SU-DHL-6 (cell line): ENCODE measurements around the gene LTBP4.

ENCODE experiments used
- H2AFZ ChIP-seq: fragments of 200-600 bp; sonication (generic); 2 replicates; pipeline ENCODE4 v1.6.1; 2014; ENCODE audit warnings: low read depth, mild to moderate bottlenecking, moderate library complexity, mixed read lengths, antibody characterized with exemption, low read length; ENCODE audit not compliant: severe bottlenecking
- H3F3A ChIP-seq: fragments of 200-600 bp; shearing (Covaris generic); 2 replicates; pipeline ENCODE4 v1.6.0; 2016; ENCODE audit warnings: antibody characterized with exemption, mild to moderate bottlenecking; ENCODE audit not compliant: insufficient read depth
- H3K27ac ChIP-seq: fragments of 200-600 bp; sonication (generic); 2 replicates; pipeline ENCODE4 v1.5.1; 2016; ENCODE audit warnings: low read depth, mild to moderate bottlenecking, low read length, moderate library complexity, mixed read lengths
- H3K27me3 ChIP-seq: fragments of 200-600 bp; sonication (generic), shearing (Covaris generic); 2 replicates; pipeline ENCODE4 v1.6.0; 2014; ENCODE audit warnings: mild to moderate bottlenecking, low read length
- H3K36me3 ChIP-seq: fragments of 200-600 bp; sonication (generic); 2 replicates; pipeline ENCODE4 v1.6.1; 2014; ENCODE audit warnings: mild to moderate bottlenecking, low read length, mixed read lengths
- H3K4me2 ChIP-seq: fragments of 300-600, 200-600 bp; shearing (Covaris generic), sonication (generic); 2 replicates; pipeline ENCODE4 v1.6.0; 2014; ENCODE audit warnings: low read length, low read depth, mild to moderate bottlenecking; ENCODE audit not compliant: poor library complexity, severe bottlenecking
- H3K4me3 ChIP-seq: fragments of 200-600 bp; sonication (generic); 2 replicates; pipeline ENCODE4 v1.5.1; 2014; ENCODE audit warnings: antibody characterized with exemption, low read length, mild to moderate bottlenecking, mixed read lengths; ENCODE audit not compliant: insufficient read depth, poor library complexity, severe bottlenecking
- H3K79me2 ChIP-seq: fragments of 200-600 bp; sonication (generic); 2 replicates; pipeline ENCODE4 v1.6.1; 2014; ENCODE audit warnings: mild to moderate bottlenecking, low read length, moderate library complexity; ENCODE audit not compliant: insufficient read depth
- H3K9ac ChIP-seq: fragments of 200-600 bp; sonication (generic); 2 replicates; pipeline ENCODE4 v1.7.0; 2014; ENCODE audit warnings: mild to moderate bottlenecking, low read length
- H3K9me2 ChIP-seq: fragments of 200-600 bp; sonication (generic); replicated peaks from 2 replicates; pipeline ENCODE4 v1.6.1; 2014; ENCODE audit warnings: low read length; ENCODE audit not compliant: insufficient read depth
- H3K9me3 ChIP-seq: fragments of 200-600 bp; sonication (generic); 2 replicates; pipeline ENCODE4 v1.6.1; 2014; ENCODE audit warnings: low read length, mixed read lengths; ENCODE audit not compliant: insufficient read depth
- H4K20me1 ChIP-seq: fragments of 200-600 bp; sonication (generic); 2 replicates; pipeline ENCODE4 v1.6.1; 2014; ENCODE audit warnings: low read depth, mild to moderate bottlenecking, antibody characterized with exemption, low read length, moderate library complexity, mixed read lengths
- CTCF ChIP-seq: fragments of 200-600 bp; sonication (generic); IDR thresholded peaks from one replicate; pipeline ENCODE4 v1.5.1; 2017; ENCODE audit warnings: antibody characterized with exemption, mild to moderate bottlenecking, low read length, moderate library complexity; ENCODE audit not compliant: insufficient read depth, poor library complexity, severe bottlenecking
- EZH2phosphoT487 ChIP-seq: fragments of 200-600 bp; sonication (generic), shearing (Covaris generic); conservative IDR thresholded peaks from 2 replicates; pipeline ENCODE4 v1.6.1; 2018; ENCODE audit warnings: mild to moderate bottlenecking, antibody characterized with exemption, low read length, moderate library complexity, mixed read lengths

The LTBP4 gene

GRCh38 chr19:40585241-40585981 is 15.8 kb upstream of the LTBP4 start:
- Histone ChIP-seq H3K4me3 (no peak overlapping the region), H2AFZ (no peak overlapping the region), H3K9me3 (no peaks in the 10 kb centered on the region), H3K9me2 (no peaks in the 10 kb centered on the region), H3K79me2 (no peaks in the 10 kb centered on the region), H3K9ac (no peak overlapping the region), H3K4me2 (no peak overlapping the region), H3K27ac (no peak overlapping the region), H3F3A (no peaks in the 10 kb centered on the region), H3K36me3 (no peaks in the 10 kb centered on the region), H3K27me3 (no peaks in the 10 kb centered on the region), H4K20me1 (no peaks in the 10 kb centered on the region)
- TF ChIP-seq EZH2phosphoT487 = no peak
- TF ChIP-seq CTCF = no peak

- Histone ChIP-seq H3K9me2 (no peaks in the 10 kb centered on the region), H3K79me2 (no peaks in the 10 kb centered on the region), H4K20me1 (no peaks in the 10 kb centered on the region), H3K4me3 (no peak overlapping the region), H2AFZ (no peak overlapping the region), H3K9me3 (no peaks in the 10 kb centered on the region), H3K27ac (no peak overlapping the region), H3K36me3 (no peaks in the 10 kb centered on the region), H3K9ac (no peak overlapping the region), H3F3A (no peaks in the 10 kb centered on the region), H3K4me2 (no peak overlapping the region), H3K27me3 (no peaks in the 10 kb centered on the region)
- no peak for TF ChIP-seq CTCF
- no peak for TF ChIP-seq EZH2phosphoT487
Measured at GRCh38 chr19:40585982-40586422, 15.2 kb upstream of the LTBP4 start.

- Histone ChIP-seq H3K27me3 (no peaks in the 10 kb centered on the region), H3K27ac (no peak overlapping the region), H3K36me3 (no peaks in the 10 kb centered on the region), H3K79me2 (no peaks in the 10 kb centered on the region), H4K20me1 (no peaks in the 10 kb centered on the region), H3K9me2 (no peaks in the 10 kb centered on the region), H3K4me2 (no peak overlapping the region), H3F3A (no peaks in the 10 kb centered on the region), H3K9me3 (no peaks in the 10 kb centered on the region), H2AFZ (no peak overlapping the region), H3K9ac (no peak overlapping the region), H3K4me3 (no peak overlapping the region)
- no peak for TF ChIP-seq EZH2phosphoT487
- no peak for TF ChIP-seq CTCF
Measured at GRCh38 chr19:40586611-40587010, 14.6 kb upstream of the LTBP4 start.
